Heart left ventricle (tissue), 16 donors: ENCODE measurements around the gene CELF2. TPM values are rescaled to one million over a fixed set of nuclear protein-coding genes. Genes with fewer than 3 reads are reported as not detected.

ENCODE experiments used
- ATAC-seq, 4 donors: fragments of 200-7000 bp; cut with Tn5 transposase; one replicate each; pipeline ENCODE4 v1.9.1; 2020 to 2022; ENCODE audit warnings: moderate library complexity in 4 of 4, mild to moderate bottlenecking in 3 of 4, moderate number of reproducible peaks in 1 of 4
- DNase-seq, 5 donors: peaks; one replicate each; pipeline ENCODE4 v3.0.0-alpha.2; 2020
- H3K27ac ChIP-seq, 12 donors: fragments of 200-600 bp; sonication (generic) in 4 of 12; one replicate each; pipeline versions ENCODE4 v1.5.0 to v1.8.0; 2016 to 2022; ENCODE audit warnings: mild to moderate bottlenecking in 2 of 12
- H3K27me3 ChIP-seq, 9 donors: fragments of 200-600 bp; sonication (generic) in 2 of 9; one replicate each; pipeline versions ENCODE4 v1.5.1 to v1.8.0; 2016 to 2022; ENCODE audit warnings: mild to moderate bottlenecking in 3 of 9
- H3K36me3 ChIP-seq, 9 donors: fragments of 200-600 bp; sonication (generic) in 2 of 9; one replicate each; pipeline versions ENCODE4 v1.5.0 to v1.8.0; 2018 to 2022; ENCODE audit warnings: mild to moderate bottlenecking in 2 of 9
- H3K4me1 ChIP-seq, 12 donors: fragments of 200-600 bp; sonication (generic) in 4 of 12; one replicate each; pipeline versions ENCODE4 v1.5.0 to v1.8.0; 2016 to 2022; ENCODE audit warnings: mild to moderate bottlenecking in 3 of 12
- H3K4me3 ChIP-seq, 12 donors: fragments of 200-600 bp; sonication (generic) in 4 of 12; one replicate each; pipeline versions ENCODE4 v1.5.0 to v1.8.0; 2017 to 2022; ENCODE audit warnings: mild to moderate bottlenecking in 9 of 12, moderate library complexity in 4 of 12
- H3K9me3 ChIP-seq, 12 donors: fragments of 200-600 bp; sonication (generic) in 4 of 12; one replicate each; pipeline versions ENCODE4 v1.5.0 to v1.8.0; 2016 to 2022; ENCODE audit warnings: mild to moderate bottlenecking in 1 of 12
- CTCF ChIP-seq, 12 donors: fragments of 200-600 bp; sonication (generic) in 4 of 12; IDR thresholded peaks; one replicate each; pipeline versions ENCODE4 v1.5.0 to v1.8.0; 2018 to 2022; ENCODE audit warnings: antibody characterized with exemption in 12 of 12, mild to moderate bottlenecking in 5 of 12
- POLR2A ChIP-seq, 2 donors: fragments of 450-650 bp; IDR thresholded peaks; one replicate each; pipeline ENCODE4 v1.6.1; 2017; ENCODE audit warnings: antibody characterized with exemption in 2 of 2, mild to moderate bottlenecking in 2 of 2, moderate library complexity in 2 of 2
- WGBS, 4 donors: extraction: QIAGEN DNeasy Blood & Tissue Kit in 2 of 4; methylation state at CpG; one replicate each; pipeline versions ENCODE4 v1.1.5 to v1.1.7; 2013 to 2018; 5-methylcytosine and 5-hydroxymethylcytosine counted together
- intact Hi-C, 10 donors: fragments of 100-400 bp; cut with DNase I; formaldehyde crosslinking; loops; one replicate each; pipeline versions ENCODE4 v1.11.1 to v1.14.2; 2022
- polyA plus RNA-seq, 2 donors: library from polyadenylated mRNA; stranded (reverse); fragments of 200-250 nt; gene quantifications; one replicate each; pipeline ENCODE4 v1.2.3, GENCODE V29; 2013
- total RNA-seq, 9 donors: library from RNA; depleted of rRNA in 2 of 9; stranded (reverse); fragments of >200 nt in 2 of 9; fragmentation: NEBNext Ultra II Directional in 3 of 9; extraction: Animal tissue kit (Norgen Biotek cat#: 25700) in 3 of 9; gene quantifications; one replicate each; pipeline versions ENCODE4 v1.1.0 to v1.2.4, GENCODE V29; 2016 to 2023
- donor health status: ischemic (EF 13 %, LVEDD 7.1; RV severe dilation, severe dysfunction).
- donor health status: healthy with polysubstance abuse.
- donor health status: DM: no; HTN: yes; CAD: no.
- donor health status: DM: no; HTN: no; CAD: no.
- donor health status: ischemic (EF 25% LVEDD 6.9; RV normal size, moderate dysfunction).
- donor health status: ischemic (EF 25% LVEDD 5.7; RV mildly dilated, moderate dysfunction).
- donor health status: healthy.
- donor health status: DM: yes; HTN: yes; CAD: no.
- donor health status: ischemic (EF 35%, LVEDD 5.7; RV mildly dilated, moderate dysfunction).
- donor health status: nonischemic (EF 11% LVEDD 7.7; RV severe dilation, severe dysfunction).
- donor health status: DM: yes; HTN: yes; CAD: no.
- donor health status: PGD.
- donor health status: ischemic (EF 29% LVEDD 5.4; RV normal size, mild dysfunction).
- donor health status: nonischemic (EF 23%, LVEDD 6.1; RV moderate dilation, normal function).

The CELF2 gene
- total and polyA plus RNA-seq, 11 donors, result 14.2 to 103 (median 67.1) TPM

DNA sequence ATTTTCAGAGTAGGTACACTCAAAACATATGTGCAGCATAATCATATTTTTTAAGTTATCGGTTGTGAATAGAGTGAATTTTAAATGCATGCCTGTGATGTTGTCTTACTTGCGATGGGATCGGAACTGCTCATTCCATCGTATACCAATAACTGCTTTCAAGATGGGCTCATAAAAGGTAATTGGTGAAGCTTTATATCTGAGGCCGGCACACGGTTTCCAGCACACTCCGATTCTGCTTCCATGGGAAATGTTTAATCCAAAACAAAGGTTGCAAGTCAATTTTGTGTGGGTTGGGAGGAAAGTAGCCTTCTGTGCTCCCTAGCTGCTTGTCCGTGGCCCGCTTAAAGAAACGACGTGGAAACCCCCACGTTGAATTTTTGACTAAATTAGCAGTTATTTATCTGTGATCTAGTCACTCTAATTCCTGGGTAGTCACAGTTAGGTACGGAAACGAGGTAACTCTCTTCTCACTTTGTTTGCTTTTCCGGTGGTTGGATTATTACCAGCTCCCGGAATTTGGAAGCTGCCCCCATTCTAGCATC is 10.1 kb upstream of the CELF2 start:
- WGBS, 4 donors, result 92 to 94% (median 93%) methylated on average over 16 of the region's 16 CpGs
- intact Hi-C loops, result no loop called here
- DNase-seq (no peak), ATAC-seq (no peak)
- Histone ChIP-seq H3K36me3 (no peaks in the 10 kb centered on the region), H3K27ac (no peak overlapping the region), H3K4me1 (peaks cover 0 to 7% (median 0%) of the 10 kb centered on the region in 12 donors), H3K4me3 (no peak overlapping the region), H3K9me3 (no peaks in the 10 kb centered on the region), H3K27me3 (peaks cover 0 to 2% (median 0%) of the 10 kb centered on the region in 9 donors)
- TF ChIP-seq POLR2A (IDR thresholded peaks at IDR 0.05) (no peak), CTCF (IDR thresholded peaks at IDR 0.05) (no peak)

- ATAC-seq, result no peak
- 90 to 94% (median 92%) methylated on average over 13 of the region's 13 CpGs for WGBS, 4 donors
- no peak for DNase-seq
- Histone ChIP-seq H3K4me3 (no peak overlapping the region), H3K27ac (no peak overlapping the region), H3K36me3 (no peaks in the 10 kb centered on the region), H3K9me3 (no peaks in the 10 kb centered on the region), H3K4me1 (peaks cover 0 to 22% (median 9%) of the 10 kb centered on the region in 12 donors), H3K27me3 (peaks cover 0 to 2% (median 0%) of the 10 kb centered on the region in 9 donors)
- no peak for TF ChIP-seq POLR2A (IDR thresholded peaks at IDR 0.05)
- TF ChIP-seq CTCF (IDR thresholded peaks at IDR 0.05), result no peak
- intact Hi-C loops, result loop anchor here in 5 of 10 donors (5.0 to 10.0 kb wide), 7 partner anchors 135 to 275 kb away; no protein-coding TSS in a partner anchor
Measured at GRCh38 chr10:11009471-11010308, 8.0 kb upstream of the CELF2 start.

- Histone ChIP-seq H3K9me3 (no peaks in the 10 kb centered on the region), H3K4me1 (peaks cover 0 to 31% (median 18%) of the 10 kb centered on the region in 12 donors), H3K4me3 (no peak overlapping the region), H3K27ac (no peak overlapping the region), H3K36me3 (no peaks in the 10 kb centered on the region), H3K27me3 (peaks cover 0 to 3% (median 0%) of the 10 kb centered on the region in 9 donors)
- WGBS, 4 donors, result 91 to 95% (median 91%) methylated on average over 6 of the region's 6 CpGs
- no peak for DNase-seq
- intact Hi-C loops, result loop anchor here in 5 of 10 donors (5.0 to 10.0 kb wide), 7 partner anchors 136 to 276 kb away; no protein-coding TSS in a partner anchor
- TF ChIP-seq POLR2A (IDR thresholded peaks at IDR 0.05), result no peak
- no peak for TF ChIP-seq CTCF (IDR thresholded peaks at IDR 0.05)
- no peak for ATAC-seq
Measured at GRCh38 chr10:11010582-11010981, 7.1 kb upstream of the CELF2 start.

GRCh38 chr10:11011436-11011835 is 6.2 kb upstream of the CELF2 start:
- TF ChIP-seq CTCF (IDR thresholded peaks at IDR 0.05) (no peak), POLR2A (IDR thresholded peaks at IDR 0.05) (no peak)
- H3K27ac ChIP-seq, result peak overlapping the region in 2 of 12 donors; percentile 38 to 48
- no peaks in the 10 kb centered on the region for H3K36me3 ChIP-seq
- WGBS, 4 donors, result 93 to 96% (median 94%) methylated on average over 2 of the region's 2 CpGs
- no peaks in the 10 kb centered on the region for H3K9me3 ChIP-seq
- peaks cover 0 to 11% (median 0%) of the 10 kb centered on the region in 9 donors for H3K27me3 ChIP-seq
- ATAC-seq (no peak), DNase-seq (no peak)
- peaks cover 0 to 40% (median 19%) of the 10 kb centered on the region in 12 donors for H3K4me1 ChIP-seq
- intact Hi-C loops, result loop anchor here in 5 of 10 donors (5.0 to 10.0 kb wide), 7 partner anchors 137 to 277 kb away; no protein-coding TSS in a partner anchor
- H3K4me3 ChIP-seq, result no peak overlapping the region
